LNCAP (cell line): Measurements from ENCODE around the gene GRSF1.

Experiments used
- TF ChIP-seq, protein P1 (sequence below): fragments of 450-650 bp; IDR thresholded peaks from 2 replicates; pipeline ENCODE4 v1.5.1; 2017; ENCODE audit warnings: mild to moderate bottlenecking

The GRSF1 gene, protein sequence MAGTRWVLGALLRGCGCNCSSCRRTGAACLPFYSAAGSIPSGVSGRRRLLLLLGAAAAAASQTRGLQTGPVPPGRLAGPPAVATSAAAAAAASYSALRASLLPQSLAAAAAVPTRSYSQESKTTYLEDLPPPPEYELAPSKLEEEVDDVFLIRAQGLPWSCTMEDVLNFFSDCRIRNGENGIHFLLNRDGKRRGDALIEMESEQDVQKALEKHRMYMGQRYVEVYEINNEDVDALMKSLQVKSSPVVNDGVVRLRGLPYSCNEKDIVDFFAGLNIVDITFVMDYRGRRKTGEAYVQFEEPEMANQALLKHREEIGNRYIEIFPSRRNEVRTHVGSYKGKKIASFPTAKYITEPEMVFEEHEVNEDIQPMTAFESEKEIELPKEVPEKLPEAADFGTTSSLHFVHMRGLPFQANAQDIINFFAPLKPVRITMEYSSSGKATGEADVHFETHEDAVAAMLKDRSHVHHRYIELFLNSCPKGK

GRCh38 chr4:70839589-70840093 is at the start of gene GRSF1:
Gene GRSF1, minus strand, starts transcription at chr4:70839890. Its CDS starts 63 bp downstream, at chr4:70839827.
- TF ChIP-seq, protein P1, sequence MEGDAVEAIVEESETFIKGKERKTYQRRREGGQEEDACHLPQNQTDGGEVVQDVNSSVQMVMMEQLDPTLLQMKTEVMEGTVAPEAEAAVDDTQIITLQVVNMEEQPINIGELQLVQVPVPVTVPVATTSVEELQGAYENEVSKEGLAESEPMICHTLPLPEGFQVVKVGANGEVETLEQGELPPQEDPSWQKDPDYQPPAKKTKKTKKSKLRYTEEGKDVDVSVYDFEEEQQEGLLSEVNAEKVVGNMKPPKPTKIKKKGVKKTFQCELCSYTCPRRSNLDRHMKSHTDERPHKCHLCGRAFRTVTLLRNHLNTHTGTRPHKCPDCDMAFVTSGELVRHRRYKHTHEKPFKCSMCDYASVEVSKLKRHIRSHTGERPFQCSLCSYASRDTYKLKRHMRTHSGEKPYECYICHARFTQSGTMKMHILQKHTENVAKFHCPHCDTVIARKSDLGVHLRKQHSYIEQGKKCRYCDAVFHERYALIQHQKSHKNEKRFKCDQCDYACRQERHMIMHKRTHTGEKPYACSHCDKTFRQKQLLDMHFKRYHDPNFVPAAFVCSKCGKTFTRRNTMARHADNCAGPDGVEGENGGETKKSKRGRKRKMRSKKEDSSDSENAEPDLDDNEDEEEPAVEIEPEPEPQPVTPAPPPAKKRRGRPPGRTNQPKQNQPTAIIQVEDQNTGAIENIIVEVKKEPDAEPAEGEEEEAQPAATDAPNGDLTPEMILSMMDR, result no peak

DNA sequence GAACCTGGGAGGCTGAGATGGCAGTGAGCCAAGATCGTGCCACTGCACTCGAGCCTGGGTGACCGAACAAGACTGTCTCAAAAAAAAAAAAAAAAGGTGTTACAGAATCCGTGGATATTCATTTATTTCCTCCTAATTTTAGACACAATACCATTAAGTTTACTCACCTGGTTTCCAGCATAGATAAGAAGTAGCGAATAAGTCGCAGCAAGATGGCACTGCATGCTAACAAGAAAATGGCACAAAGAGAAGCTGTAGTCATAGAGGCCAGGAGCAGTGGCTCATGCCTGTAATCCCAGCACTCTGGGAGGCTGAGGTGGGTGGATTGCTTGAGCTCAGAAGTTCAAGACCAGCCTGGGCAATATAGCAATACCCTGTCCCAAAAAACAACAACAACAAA is 45.5 kb upstream of the GRSF1 start:
- TF ChIP-seq, protein P1, result no peak

- TF ChIP-seq, protein P1, result no peak
Observed at GRCh38 chr4:70880739-70881138, 41.0 kb upstream of the GRSF1 start.

DNA sequence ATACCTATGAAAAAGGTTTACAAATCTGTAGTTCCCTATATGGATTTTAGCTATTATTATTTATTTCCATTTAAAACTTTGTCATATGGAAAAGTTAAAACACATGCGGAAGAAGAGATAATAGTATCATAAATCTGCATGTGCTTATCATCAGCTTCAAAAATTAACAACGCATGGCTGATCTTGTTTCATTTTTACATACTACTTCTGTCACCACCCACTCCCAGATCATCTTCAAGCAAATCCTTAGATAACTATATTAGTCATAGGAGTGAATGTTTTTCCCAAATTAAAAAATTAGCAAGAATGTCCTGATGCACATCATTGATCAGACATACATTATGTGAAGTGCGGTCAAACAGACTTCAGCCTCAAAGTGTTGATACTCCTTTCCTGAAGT is 37.9 kb upstream of the GRSF1 start:
- TF ChIP-seq, protein P1, result no peak

DNA sequence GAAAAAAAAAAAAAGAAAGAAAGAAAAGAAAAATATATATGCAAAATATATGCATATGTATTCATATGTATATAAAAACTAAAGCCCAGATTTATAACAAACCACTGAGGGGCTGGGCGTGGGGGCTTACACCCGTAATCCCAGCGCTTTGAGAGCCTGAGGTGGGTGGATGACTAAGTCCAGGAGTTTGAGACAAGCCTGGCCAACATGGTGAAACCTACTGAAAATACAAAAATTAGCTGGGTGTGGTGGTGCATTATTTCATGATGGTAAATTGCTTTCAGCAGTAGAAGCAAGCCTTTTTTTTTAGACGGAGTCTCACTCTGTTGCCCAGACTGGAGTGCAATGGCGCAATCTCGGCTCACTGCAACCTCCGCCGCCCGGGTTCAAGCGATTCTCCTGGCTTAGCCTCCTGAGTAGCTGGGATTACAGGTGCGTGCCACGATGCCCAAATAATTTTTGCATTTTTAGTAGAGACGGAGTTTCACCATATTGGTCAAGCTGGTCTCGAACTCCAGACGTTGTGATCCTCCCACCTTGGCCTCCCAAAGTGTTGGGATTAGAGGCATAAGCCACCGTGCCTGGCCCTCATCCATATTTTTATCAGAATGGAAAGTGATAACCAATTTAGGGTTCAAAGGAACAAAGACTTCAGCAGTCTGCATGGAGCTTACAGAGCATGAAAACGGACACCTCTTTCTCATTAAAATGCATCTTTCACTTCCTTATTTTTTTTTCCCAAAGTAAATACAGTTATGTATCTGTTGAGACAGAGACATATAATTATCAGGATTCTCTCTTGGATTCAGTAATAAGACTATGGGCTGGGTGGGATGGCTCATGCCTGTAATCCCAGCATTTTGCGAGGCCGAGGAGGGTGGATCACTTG is 34.8 kb upstream of the GRSF1 start:
- TF ChIP-seq, protein P1, result no peak

- TF ChIP-seq, protein P1, result no peak
Observed at GRCh38 chr4:70873216-70873615, 33.5 kb upstream of the GRSF1 start.

DNA sequence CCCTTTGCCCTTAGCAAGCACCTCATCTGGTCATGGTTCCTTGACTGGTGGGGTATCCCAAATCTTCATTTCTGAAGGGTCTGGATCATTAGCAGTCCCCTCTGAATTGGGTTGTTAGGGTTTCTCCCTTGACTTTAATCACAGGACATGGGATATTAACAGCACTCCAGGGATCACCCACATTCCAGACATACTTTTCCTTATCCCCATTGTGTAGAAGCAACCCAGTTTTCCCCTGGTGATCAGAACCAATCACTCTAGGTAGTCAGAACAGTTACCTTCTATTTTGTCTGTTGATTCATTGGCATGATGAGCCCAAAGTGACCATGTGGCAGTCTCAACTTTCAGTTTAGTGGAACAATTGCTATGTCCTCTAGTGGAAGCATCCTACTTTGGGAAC is 29.1 kb upstream of the GRSF1 start:
- TF ChIP-seq, protein P1, result no peak
